D721Med (cell line): ENCODE data around the gene UBQLN1.
"Not testable (repeated sequence)": the region's sequence is repeated elsewhere in the genome, so short reads cannot be mapped to it uniquely, and the experiment has no call there.

ENCODE experiments used
- DNase-seq: peaks from one replicate; pipeline ENCODE4 v3.0.0; 2011; ENCODE audit warnings: low spot score; ENCODE audit not compliant: insufficient read length
- FAIRE-seq: peaks from 2 replicates; lab custom pipeline; 2011; peaks lifted over from hg19 to GRCh38; lab: Jason Lieb, UNC
- CTCF ChIP-seq: IDR thresholded peaks from 2 replicates; pipeline ENCODE4 v1.5.1; 2012; ENCODE audit warnings: mild to moderate bottlenecking, control low read depth; ENCODE audit not compliant: insufficient read depth; ENCODE audit errors: missing control alignments

UBQLN1 gene

GRCh38 chr9:83707768-83708514 lies at the start of gene UBQLN1:
Gene UBQLN1 (minus strand): TSS chr9:83707958. CDS start chr9:83707679, 279 bp downstream.
- TF ChIP-seq CTCF = no peak
- FAIRE-seq (no peak), DNase-seq (peak; percentile 82)

- DNase-seq = no peak
- FAIRE-seq = no peak
- no peak for TF ChIP-seq CTCF
These were observed 46.7 kb upstream of the UBQLN1 start for GRCh38 chr9:83754383-83754977.

- no peak for DNase-seq
- no peak for FAIRE-seq
- TF ChIP-seq CTCF = no peak
These were observed 41.9 kb upstream of the UBQLN1 start for GRCh38 chr9:83749706-83750105.

- no peak for DNase-seq
- TF ChIP-seq CTCF = no peak
- FAIRE-seq = no peak
These were observed 36.4 kb upstream of the UBQLN1 start for GRCh38 chr9:83744206-83744605.

- DNase-seq (no peak), FAIRE-seq (no peak)
- no peak for TF ChIP-seq CTCF
These were observed 26.0 kb upstream of the UBQLN1 start for GRCh38 chr9:83733739-83734138.

- FAIRE-seq, DNase-seq: not testable (repeated sequence)
These were observed 21.0 kb upstream of the UBQLN1 start for GRCh38 chr9:83728591-83729368.

- TF ChIP-seq CTCF = no peak
- FAIRE-seq = no peak
- no peak for DNase-seq
These were observed 16.7 kb upstream of the UBQLN1 start for GRCh38 chr9:83724436-83724835.
